Panc1 (cell line): Measurements from ENCODE around the gene NR2F1. TPM values are rescaled to one million over a fixed set of nuclear protein-coding genes. Genes with fewer than 3 reads are reported as not detected.

Source experiments
- ATAC-seq: fragments of 200-7000 bp; cut with Tn5 transposase; 2 replicates; pipeline ENCODE4 v1.9.1; 2020; ENCODE audit warnings: mild to moderate bottlenecking, moderate library complexity
- BruUV-seq: library from RNA; stranded (reverse); fragments of 400-500 nt; replicated peaks from 2 replicates; lab custom pipeline; 2021; lab: Mats Ljungman, UMichigan
- CTCF ChIA-PET: fragments of 300-600 bp; sonication (Branson Sonifier 250); formaldehyde crosslinking; loops from one replicate; lab custom pipeline; 2022; ENCODE audit warnings: antibody characterized with exemption; lab: Charles Lee
- POLR2A ChIA-PET: fragments of 300-600 bp; sonication (Branson Sonifier 250); formaldehyde crosslinking; loops from one replicate; lab custom pipeline; 2022; ENCODE audit warnings: antibody characterized with exemption; lab: Charles Lee
- DNase-seq: peaks from one replicate; pipeline ENCODE4 v3.0.0-alpha.2; 2010; ENCODE audit warnings: low read depth, low spot score
- H3K27ac ChIP-seq: 2 replicates; pipeline ENCODE4 v1.5.1; 2011; ENCODE audit warnings: mild to moderate bottlenecking, low read length, inconsistent platforms
- H3K27me3 ChIP-seq: fragments of 200-500 bp; sonication (Bioruptor generic); 2 replicates; pipeline ENCODE4 v1.6.0; 2014; ENCODE audit warnings: low read length, inconsistent platforms; ENCODE audit not compliant: control insufficient read depth, insufficient read depth
- H3K36me3 ChIP-seq: fragments of 200-500 bp; sonication (Bioruptor generic); 2 replicates; pipeline ENCODE4 v1.5.1; 2014; ENCODE audit warnings: inconsistent platforms, mild to moderate bottlenecking, low read length, moderate library complexity; ENCODE audit not compliant: control insufficient read depth, insufficient read depth
- H3K4me1 ChIP-seq: 2 replicates; pipeline ENCODE4 v1.5.1; 2011; ENCODE audit warnings: inconsistent platforms, mild to moderate bottlenecking, low read length, moderate library complexity; ENCODE audit not compliant: control insufficient read depth, insufficient read depth
- H3K4me3 ChIP-seq, 2 experiments: 2 replicates each; pipeline ENCODE4 v1.5.1; 2011 to 2012; ENCODE audit warnings: low read depth in 2 of 2, low read length in 2 of 2, mild to moderate bottlenecking in 2 of 2, inconsistent platforms in 1 of 2, moderate library complexity in 1 of 2
- H3K9me3 ChIP-seq: fragments of 200-500 bp; sonication (Bioruptor generic); 2 replicates; pipeline ENCODE4 v1.5.1; 2014; ENCODE audit warnings: low read depth, mild to moderate bottlenecking, inconsistent platforms, low read length, moderate library complexity; ENCODE audit not compliant: control insufficient read depth, insufficient read depth
- POLR2AphosphoS5 ChIP-seq: IDR thresholded peaks from 2 replicates; pipeline ENCODE4 v1.6.1; 2012; ENCODE audit warnings: mild to moderate bottlenecking, low read depth, low read length, moderate library complexity
- SIN3A ChIP-seq: IDR thresholded peaks from 2 replicates; pipeline ENCODE4 v1.6.1; 2012; ENCODE audit warnings: low read depth, mild to moderate bottlenecking, low read length, moderate library complexity, borderline replicate concordance; ENCODE audit not compliant: insufficient read depth
- TCF7L2 ChIP-seq: IDR thresholded peaks from 2 replicates; pipeline ENCODE4 v1.6.1; 2011; ENCODE audit warnings: mild to moderate bottlenecking, low read depth, low read length, inconsistent platforms
- in situ Hi-C: cut with HindIII; loops from 2 replicates; pipeline ENCODE4 v1.10.0; 2016; ENCODE audit warnings: low sequenced_read_pairs, low pct_unique_long_range_greater_than_20kb
- intact Hi-C: fragments of 100-400 bp; cut with micrococcal nuclease; formaldehyde crosslinking; loops from one replicate; pipeline ENCODE4 v1.10.0; 2022; ENCODE audit not compliant: unreplicated experiment
- total RNA-seq: library from RNA; stranded (reverse); gene quantifications from one replicate; pipeline ENCODE4 v1.2.1, GENCODE V29; 2021; ENCODE audit not compliant: unreplicated experiment
- TF ChIP-seq, protein P1 (sequence below), 2 experiments: IDR thresholded peaks; 2 replicates each; pipeline ENCODE4 v1.6.1; 2011 to 2012; ENCODE audit warnings: low read depth in 2 of 2, control low read depth in 1 of 2, low read length in 1 of 2, mild to moderate bottlenecking in 1 of 2, moderate library complexity in 1 of 2; ENCODE audit not compliant: insufficient read depth in 1 of 2
- TF ChIP-seq, protein P2 (sequence below): fragments of 450-650 bp; IDR thresholded peaks from 2 replicates; pipeline ENCODE4 v1.5.1; 2017; ENCODE audit warnings: mild to moderate bottlenecking

The NR2F1 gene
- total RNA-seq, 1 experiment from 2014 or later = 49.5 TPM

DNA sequence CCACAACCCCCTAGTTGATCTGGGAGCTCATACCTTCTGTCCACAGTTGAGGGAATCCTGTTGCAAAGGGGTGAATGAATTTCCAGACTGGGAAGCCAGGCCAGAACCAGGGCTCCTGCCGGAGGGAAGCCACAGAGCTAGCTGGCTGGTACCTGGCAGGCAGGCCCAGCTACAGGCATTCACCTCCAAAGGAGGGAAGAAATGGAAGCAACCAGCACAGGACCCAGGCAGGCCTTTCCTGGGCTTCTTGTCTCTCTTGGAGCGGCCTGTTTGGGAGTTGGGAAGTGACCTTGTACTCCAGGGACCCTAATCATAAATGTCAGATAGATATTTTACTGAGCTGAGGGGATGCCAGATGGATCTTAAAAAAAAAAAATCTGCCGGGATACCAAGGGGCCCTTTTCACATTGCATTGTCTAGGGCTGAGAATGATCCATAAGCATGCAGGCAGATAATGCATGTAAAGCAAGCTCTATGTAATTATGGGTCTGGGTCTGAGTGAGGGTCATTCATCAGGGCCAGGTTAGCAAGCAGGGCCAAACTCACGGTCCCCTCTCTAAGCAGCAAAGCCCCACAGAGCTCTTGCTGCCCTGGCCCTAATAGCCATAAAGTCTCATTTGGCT is 8.4 kb downstream of the NR2F1 start:
- no TSS peak for BruUV-seq
- Histone ChIP-seq H3K4me1 (peaks cover 8% of the 10 kb centered on the region), H3K36me3 (peaks cover 7% of the 10 kb centered on the region), H3K27me3 (no peaks in the 10 kb centered on the region), H3K9me3 (no peaks in the 10 kb centered on the region), H3K27ac (no peak overlapping the region), H3K4me3 (no peak overlapping the region)
- intact Hi-C loops = no loop called here
- in situ Hi-C loops = no loop called here
- ATAC-seq (no peak), DNase-seq (no peak)
- TF ChIP-seq SIN3A (no peak), TCF7L2 (no peak), POLR2AphosphoS5 (no peak)
- TF ChIP-seq, protein P1, sequence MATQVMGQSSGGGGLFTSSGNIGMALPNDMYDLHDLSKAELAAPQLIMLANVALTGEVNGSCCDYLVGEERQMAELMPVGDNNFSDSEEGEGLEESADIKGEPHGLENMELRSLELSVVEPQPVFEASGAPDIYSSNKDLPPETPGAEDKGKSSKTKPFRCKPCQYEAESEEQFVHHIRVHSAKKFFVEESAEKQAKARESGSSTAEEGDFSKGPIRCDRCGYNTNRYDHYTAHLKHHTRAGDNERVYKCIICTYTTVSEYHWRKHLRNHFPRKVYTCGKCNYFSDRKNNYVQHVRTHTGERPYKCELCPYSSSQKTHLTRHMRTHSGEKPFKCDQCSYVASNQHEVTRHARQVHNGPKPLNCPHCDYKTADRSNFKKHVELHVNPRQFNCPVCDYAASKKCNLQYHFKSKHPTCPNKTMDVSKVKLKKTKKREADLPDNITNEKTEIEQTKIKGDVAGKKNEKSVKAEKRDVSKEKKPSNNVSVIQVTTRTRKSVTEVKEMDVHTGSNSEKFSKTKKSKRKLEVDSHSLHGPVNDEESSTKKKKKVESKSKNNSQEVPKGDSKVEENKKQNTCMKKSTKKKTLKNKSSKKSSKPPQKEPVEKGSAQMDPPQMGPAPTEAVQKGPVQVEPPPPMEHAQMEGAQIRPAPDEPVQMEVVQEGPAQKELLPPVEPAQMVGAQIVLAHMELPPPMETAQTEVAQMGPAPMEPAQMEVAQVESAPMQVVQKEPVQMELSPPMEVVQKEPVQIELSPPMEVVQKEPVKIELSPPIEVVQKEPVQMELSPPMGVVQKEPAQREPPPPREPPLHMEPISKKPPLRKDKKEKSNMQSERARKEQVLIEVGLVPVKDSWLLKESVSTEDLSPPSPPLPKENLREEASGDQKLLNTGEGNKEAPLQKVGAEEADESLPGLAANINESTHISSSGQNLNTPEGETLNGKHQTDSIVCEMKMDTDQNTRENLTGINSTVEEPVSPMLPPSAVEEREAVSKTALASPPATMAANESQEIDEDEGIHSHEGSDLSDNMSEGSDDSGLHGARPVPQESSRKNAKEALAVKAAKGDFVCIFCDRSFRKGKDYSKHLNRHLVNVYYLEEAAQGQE (IDR thresholded peaks at IDR 0.05; ENCODE audit: insufficient read depth in 1 of 2, low read depth in 2 of 2, low read length in 1 of 2) = no peak
- TF ChIP-seq, protein P2, sequence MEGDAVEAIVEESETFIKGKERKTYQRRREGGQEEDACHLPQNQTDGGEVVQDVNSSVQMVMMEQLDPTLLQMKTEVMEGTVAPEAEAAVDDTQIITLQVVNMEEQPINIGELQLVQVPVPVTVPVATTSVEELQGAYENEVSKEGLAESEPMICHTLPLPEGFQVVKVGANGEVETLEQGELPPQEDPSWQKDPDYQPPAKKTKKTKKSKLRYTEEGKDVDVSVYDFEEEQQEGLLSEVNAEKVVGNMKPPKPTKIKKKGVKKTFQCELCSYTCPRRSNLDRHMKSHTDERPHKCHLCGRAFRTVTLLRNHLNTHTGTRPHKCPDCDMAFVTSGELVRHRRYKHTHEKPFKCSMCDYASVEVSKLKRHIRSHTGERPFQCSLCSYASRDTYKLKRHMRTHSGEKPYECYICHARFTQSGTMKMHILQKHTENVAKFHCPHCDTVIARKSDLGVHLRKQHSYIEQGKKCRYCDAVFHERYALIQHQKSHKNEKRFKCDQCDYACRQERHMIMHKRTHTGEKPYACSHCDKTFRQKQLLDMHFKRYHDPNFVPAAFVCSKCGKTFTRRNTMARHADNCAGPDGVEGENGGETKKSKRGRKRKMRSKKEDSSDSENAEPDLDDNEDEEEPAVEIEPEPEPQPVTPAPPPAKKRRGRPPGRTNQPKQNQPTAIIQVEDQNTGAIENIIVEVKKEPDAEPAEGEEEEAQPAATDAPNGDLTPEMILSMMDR = no peak
- CTCF ChIA-PET = no interaction called here
- POLR2A ChIA-PET = no interaction called here

DNA sequence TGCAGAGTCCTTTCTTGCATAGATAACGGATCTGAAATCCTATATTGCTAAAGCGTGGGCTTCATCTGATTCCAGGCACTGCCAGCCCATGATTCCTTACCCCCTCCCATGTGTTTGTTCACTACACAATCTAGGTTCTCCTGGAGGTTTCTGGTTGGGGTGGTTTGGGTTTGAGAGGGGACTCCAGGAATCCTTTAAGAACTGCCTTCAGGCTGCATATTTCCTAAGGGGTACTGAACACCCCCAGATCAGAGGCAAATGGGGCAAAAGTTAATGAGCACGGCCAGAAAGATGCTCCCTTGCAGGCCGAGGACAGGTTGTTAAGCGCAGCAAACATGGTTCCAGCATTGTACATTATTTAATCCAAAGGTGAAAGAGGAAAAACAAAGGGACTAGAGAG is 9.9 kb downstream of the NR2F1 start:
- no peak for ATAC-seq
- no peaks in the 10 kb centered on the region for H3K27me3 ChIP-seq
- ChIA-PET CTCF (no interaction called here), POLR2A (interaction anchor here (1.0 kb wide), 1 partner anchor 27 kb away, joined by 3 read pairs; no protein-coding TSS in a partner anchor)
- BruUV-seq = no TSS peak
- TF ChIP-seq POLR2AphosphoS5 (no peak), SIN3A (no peak), TCF7L2 (no peak)
- TF ChIP-seq, protein P2 = no peak
- TF ChIP-seq, protein P1 (IDR thresholded peaks at IDR 0.05; ENCODE audit: insufficient read depth in 1 of 2, low read depth in 2 of 2, low read length in 1 of 2) = no peak
- DNase-seq = no peak
- H3K9me3 ChIP-seq = no peaks in the 10 kb centered on the region
- H3K4me3 ChIP-seq = no peak overlapping the region
- in situ Hi-C loops (no loop called here), intact Hi-C loops (no loop called here)
- H3K36me3 ChIP-seq = peaks cover 5% of the 10 kb centered on the region
- H3K4me1 ChIP-seq = peaks cover 5% of the 10 kb centered on the region; the same call in 1 of the 2 replicates
- no peak overlapping the region for H3K27ac ChIP-seq
